Hematopoietic multipotent progenitor cell (in vitro differentiated cells): Measurements from ENCODE around the gene ASCC2. TPM values are rescaled to one million over a fixed set of nuclear protein-coding genes. Genes with fewer than 3 reads are reported as not detected.

Experiments
- DNase-seq, 3 donors: peaks; one replicate each; pipeline ENCODE4 v3.0.0-alpha.2; 2011 to 2015; ENCODE audit warnings: low read depth in 2 of 3, low spot score in 2 of 3
- total RNA-seq: library from RNA; depleted of rRNA; stranded (reverse); fragments of >200 nt; gene quantifications from one replicate; pipeline ENCODE4 v1.2.3, GENCODE V29; 2012

Gene ASCC2
- total RNA-seq, 1 donor: 34.5 TPM

GRCh38 chr22:29821291-29822016 lies 16.6 kb downstream of the ASCC2 start:
- DNase-seq: peak in 2 of 3 donors; percentile 54 to 55

GRCh38 chr22:29820961-29821290 lies 17.1 kb downstream of the ASCC2 start:
- DNase-seq: no peak

GRCh38 chr22:29819501-29819900 lies 18.6 kb downstream of the ASCC2 start:
- DNase-seq: no peak

- DNase-seq: no peak
Observed at GRCh38 chr22:29817724-29818123, 20.4 kb downstream of the ASCC2 start.

- DNase-seq: no peak
Observed at GRCh38 chr22:29816980-29817379, 21.1 kb downstream of the ASCC2 start.

GRCh38 chr22:29816539-29816938 lies 21.5 kb downstream of the ASCC2 start:
- no peak for DNase-seq

- no peak for DNase-seq
Observed at GRCh38 chr22:29816128-29816527, 21.9 kb downstream of the ASCC2 start.

- no peak for DNase-seq
Observed at GRCh38 chr22:29815580-29815979, 22.5 kb downstream of the ASCC2 start.

- no peak for DNase-seq
Observed at GRCh38 chr22:29814003-29814402, 24.1 kb downstream of the ASCC2 start.

- DNase-seq: no peak
Observed at GRCh38 chr22:29813563-29813962, 24.5 kb downstream of the ASCC2 start.

- DNase-seq: no peak
Observed at GRCh38 chr22:29813126-29813525, 24.9 kb downstream of the ASCC2 start.

- no peak for DNase-seq
Observed at GRCh38 chr22:29811377-29811776, 26.7 kb downstream of the ASCC2 start.

- DNase-seq: no peak
Observed at GRCh38 chr22:29810216-29810615, 27.9 kb downstream of the ASCC2 start.

- DNase-seq: no peak
Observed at GRCh38 chr22:29806196-29806595, 31.9 kb downstream of the ASCC2 start.

GRCh38 chr22:29804985-29805384 lies 33.1 kb downstream of the ASCC2 start:
- DNase-seq: no peak

GRCh38 chr22:29803190-29803589 lies 34.9 kb downstream of the ASCC2 start:
- no peak for DNase-seq

GRCh38 chr22:29801796-29802195 lies 36.3 kb downstream of the ASCC2 start:
- no peak for DNase-seq

- no peak for DNase-seq
Observed at GRCh38 chr22:29801153-29801552, 36.9 kb downstream of the ASCC2 start.

- peak in 2 of 3 donors; percentile 14 to 47 for DNase-seq
Observed at GRCh38 chr22:29799217-29799680, 38.8 kb downstream of the ASCC2 start.

- no peak for DNase-seq
Observed at GRCh38 chr22:29798801-29799200, 39.3 kb downstream of the ASCC2 start.

- no peak for DNase-seq
Observed at GRCh38 chr22:29798318-29798717, 39.8 kb downstream of the ASCC2 start.

GRCh38 chr22:29797351-29797750 lies 40.7 kb downstream of the ASCC2 start:
- no peak for DNase-seq

- no peak for DNase-seq
Observed at GRCh38 chr22:29795663-29796062, 42.4 kb downstream of the ASCC2 start.
